Activated naive CD8-positive, alpha-beta T cell treated with anti-CD3 and anti-CD28 coated beads, Interleukin-2, amount 50 U/mL, for 24 hours (primary cell): ENCODE data around the gene MYEOV.

Source experiments
- ATAC-seq: fragments of 150-1000 bp; cut with Tn5 transposase; one replicate; pipeline ENCODE4 v1.10.0; 2021
- DNase-seq: peaks from one replicate; pipeline ENCODE4 v3.0.0; 2021
- H3K27ac Mint-ChIP-seq: one replicate; pipeline ENCODE4 v1.8.0; 2021; ENCODE audit warnings: mild to moderate bottlenecking, mixed read lengths
- H3K27me3 Mint-ChIP-seq: one replicate; pipeline ENCODE4 v1.8.0; 2021; ENCODE audit warnings: mixed read lengths
- H3K36me3 Mint-ChIP-seq: one replicate; pipeline ENCODE4 v1.8.0; 2021; ENCODE audit warnings: low read depth, mixed read lengths
- H3K4me1 Mint-ChIP-seq: one replicate; pipeline ENCODE4 v1.8.0; 2021; ENCODE audit warnings: mixed read lengths
- H3K4me3 Mint-ChIP-seq: one replicate; pipeline ENCODE4 v1.8.0; 2021; ENCODE audit warnings: mild to moderate bottlenecking, moderate library complexity, mixed read lengths
- H3K9me3 Mint-ChIP-seq: one replicate; pipeline ENCODE4 v1.8.0; 2021; ENCODE audit warnings: mixed read lengths

Gene MYEOV

DNA sequence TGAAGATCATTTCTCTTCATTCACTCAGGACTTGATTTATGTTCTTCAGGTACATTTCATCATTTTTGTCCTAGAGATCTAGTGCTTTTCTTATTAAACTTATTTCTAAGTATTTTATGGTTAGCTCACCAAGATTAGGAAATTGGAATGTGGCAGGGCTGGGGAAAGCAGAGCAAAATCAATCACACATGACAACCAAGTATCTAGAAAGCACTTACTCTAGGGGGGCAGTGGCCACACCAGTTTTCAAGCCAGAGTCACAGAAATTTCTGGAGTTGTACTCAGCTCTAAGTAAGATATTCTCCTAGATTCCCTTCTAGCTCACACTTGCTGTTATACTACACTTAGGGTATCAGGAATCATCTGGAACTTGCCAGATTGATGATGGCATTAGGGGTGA lies 33.3 kb upstream of the MYEOV start:
- DNase-seq: no peak
- no peak overlapping the region for H3K4me3 Mint-ChIP-seq
- H3K27ac Mint-ChIP-seq: no peak overlapping the region
- peaks cover 2% of the 10 kb centered on the region for H3K36me3 Mint-ChIP-seq
- H3K27me3 Mint-ChIP-seq: peaks cover 8% of the 10 kb centered on the region
- no peaks in the 10 kb centered on the region for H3K4me1 Mint-ChIP-seq
- no peak for ATAC-seq
- peaks cover 5% of the 10 kb centered on the region for H3K9me3 Mint-ChIP-seq

DNA sequence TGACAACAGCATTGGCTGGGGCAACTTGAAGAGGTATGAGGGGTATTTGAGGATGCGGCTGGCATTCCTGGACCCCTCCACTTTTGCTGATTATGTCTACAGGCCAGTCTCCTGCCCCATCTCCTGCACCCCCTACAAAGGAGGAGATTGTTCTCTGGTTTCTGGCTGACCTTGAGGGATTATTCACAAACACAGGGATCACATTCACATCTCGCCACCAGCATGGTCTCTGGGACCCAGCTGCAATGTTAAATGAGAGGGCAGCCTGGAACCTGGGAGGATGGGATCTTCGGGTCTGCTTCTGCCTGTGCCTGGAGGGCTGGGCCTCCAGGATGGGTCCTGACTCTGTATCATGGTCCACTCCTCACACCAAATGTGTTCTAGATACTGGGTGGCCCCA lies 32.8 kb upstream of the MYEOV start:
- Mint-ChIP-seq H3K36me3 (no peaks in the 10 kb centered on the region), H3K27ac (no peak overlapping the region), H3K27me3 (peaks cover 6% of the 10 kb centered on the region), H3K4me3 (no peak overlapping the region), H3K4me1 (no peaks in the 10 kb centered on the region), H3K9me3 (no peaks in the 10 kb centered on the region)
- no peak for ATAC-seq
- no peak for DNase-seq

DNA sequence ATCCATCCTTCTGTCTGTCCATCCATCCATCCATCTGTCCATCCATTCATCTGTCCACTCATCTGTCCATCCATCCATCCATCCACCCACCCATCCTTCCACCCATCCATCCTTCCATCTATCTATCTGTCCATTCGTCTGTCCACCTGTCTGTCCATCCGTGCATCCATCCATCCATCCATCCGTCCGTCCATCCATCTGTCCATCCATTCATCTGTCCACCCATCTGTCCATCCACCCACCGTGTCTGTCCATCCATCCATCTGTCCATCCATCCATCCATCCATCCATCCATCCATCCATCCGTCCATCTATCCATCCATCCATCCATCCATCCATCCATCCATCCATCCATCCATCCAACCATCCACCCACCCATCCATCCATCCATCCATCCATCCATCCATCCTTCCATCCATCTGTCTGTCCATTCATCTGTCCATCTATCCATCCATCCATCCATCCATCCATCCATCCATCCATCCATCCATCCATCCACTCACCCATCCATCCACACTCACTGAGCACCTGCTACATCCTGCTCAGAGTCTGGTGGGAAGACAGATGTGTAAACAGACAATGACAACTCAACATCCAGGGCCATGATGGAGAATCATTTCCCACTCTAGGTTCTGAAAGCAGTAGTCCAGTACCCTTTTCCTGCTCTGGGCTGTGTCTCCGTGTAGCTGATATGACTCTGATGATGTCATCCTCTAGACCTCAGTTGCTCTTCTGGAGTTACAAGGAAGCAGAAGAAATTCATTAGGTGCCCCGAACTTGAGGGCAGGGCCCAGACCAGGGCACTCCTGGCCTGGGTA lies 30.8 kb upstream of the MYEOV start:
- no peak overlapping the region for H3K4me3 Mint-ChIP-seq
- DNase-seq: no peak
- no peaks in the 10 kb centered on the region for H3K4me1 Mint-ChIP-seq
- no peak for ATAC-seq
- peak overlapping the region; percentile 2 for H3K27ac Mint-ChIP-seq
- no peaks in the 10 kb centered on the region for H3K9me3 Mint-ChIP-seq
- H3K27me3 Mint-ChIP-seq: peaks cover 2% of the 10 kb centered on the region
- H3K36me3 Mint-ChIP-seq: no peaks in the 10 kb centered on the region

DNA sequence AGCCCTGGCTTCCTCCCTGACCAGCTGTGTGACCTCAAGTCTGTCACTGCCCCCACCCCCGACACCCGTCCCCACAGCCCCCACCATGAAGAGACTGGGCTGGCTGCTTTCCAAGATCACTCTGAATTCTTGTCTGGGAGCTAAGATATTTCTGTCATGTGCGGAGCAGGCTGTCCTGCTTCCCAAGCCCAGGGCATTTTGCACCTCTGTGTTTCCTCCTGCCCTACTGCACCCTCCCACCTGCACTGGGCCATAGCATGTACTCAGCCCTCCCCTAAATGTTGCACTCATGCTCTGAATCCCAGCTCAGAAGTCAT lies 30.3 kb upstream of the MYEOV start:
- peaks cover 2% of the 10 kb centered on the region for H3K27me3 Mint-ChIP-seq
- no peaks in the 10 kb centered on the region for H3K9me3 Mint-ChIP-seq
- no peak overlapping the region for H3K27ac Mint-ChIP-seq
- H3K4me3 Mint-ChIP-seq: no peak overlapping the region
- H3K36me3 Mint-ChIP-seq: no peaks in the 10 kb centered on the region
- H3K4me1 Mint-ChIP-seq: no peaks in the 10 kb centered on the region
- ATAC-seq: no peak
- DNase-seq: no peak

DNA sequence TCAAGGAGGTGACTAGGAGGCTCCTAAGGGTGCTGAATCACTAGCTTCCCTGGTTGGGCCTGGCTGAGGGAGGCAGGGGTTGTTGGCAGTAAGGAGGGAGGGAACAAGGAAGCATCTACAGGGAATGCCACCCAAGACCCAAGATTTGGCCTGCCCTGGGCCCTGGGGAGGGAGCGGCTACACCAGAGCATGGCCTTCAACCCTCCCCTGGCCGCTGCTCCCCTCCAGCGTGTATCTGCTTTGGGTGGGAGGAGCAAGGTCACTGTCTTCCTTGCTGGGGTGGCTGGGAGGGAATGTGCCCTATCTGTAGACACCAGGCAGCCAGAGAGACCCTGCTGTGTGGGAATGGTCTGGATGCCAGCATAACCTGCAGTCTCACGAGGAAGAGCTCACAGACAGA lies 29.5 kb upstream of the MYEOV start:
- H3K4me3 Mint-ChIP-seq: no peak overlapping the region
- no peaks in the 10 kb centered on the region for H3K9me3 Mint-ChIP-seq

DNA sequence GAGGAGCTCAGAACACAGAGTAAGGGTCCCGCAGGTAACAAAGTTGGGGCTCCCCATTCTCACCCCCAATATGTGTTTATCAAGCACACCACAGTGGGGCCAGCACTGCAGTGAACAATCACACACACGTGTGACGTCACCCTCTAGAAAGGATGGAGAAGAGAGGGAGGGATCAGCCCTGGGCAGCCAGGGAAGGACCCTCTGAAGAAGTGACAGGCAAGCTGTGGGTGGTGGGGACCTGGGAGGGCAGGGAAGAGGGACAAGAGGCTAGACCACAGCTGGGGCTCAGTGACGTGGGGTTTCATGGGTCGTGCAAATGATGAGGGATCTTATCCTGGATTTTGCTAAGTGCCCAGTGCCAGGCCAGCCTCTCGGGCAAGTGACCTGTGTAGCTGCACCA lies 28.7 kb upstream of the MYEOV start:
- H3K9me3 Mint-ChIP-seq: no peaks in the 10 kb centered on the region
- no peak for ATAC-seq
- peaks cover 2% of the 10 kb centered on the region for H3K27me3 Mint-ChIP-seq

More for the DNA sequence above, 29.5 kb upstream of the MYEOV start:
- DNase-seq (no peak), ATAC-seq (no peak)
- Mint-ChIP-seq H3K27ac (no peak overlapping the region), H3K27me3 (peaks cover 2% of the 10 kb centered on the region), H3K36me3 (no peaks in the 10 kb centered on the region), H3K4me1 (no peaks in the 10 kb centered on the region)

DNA sequence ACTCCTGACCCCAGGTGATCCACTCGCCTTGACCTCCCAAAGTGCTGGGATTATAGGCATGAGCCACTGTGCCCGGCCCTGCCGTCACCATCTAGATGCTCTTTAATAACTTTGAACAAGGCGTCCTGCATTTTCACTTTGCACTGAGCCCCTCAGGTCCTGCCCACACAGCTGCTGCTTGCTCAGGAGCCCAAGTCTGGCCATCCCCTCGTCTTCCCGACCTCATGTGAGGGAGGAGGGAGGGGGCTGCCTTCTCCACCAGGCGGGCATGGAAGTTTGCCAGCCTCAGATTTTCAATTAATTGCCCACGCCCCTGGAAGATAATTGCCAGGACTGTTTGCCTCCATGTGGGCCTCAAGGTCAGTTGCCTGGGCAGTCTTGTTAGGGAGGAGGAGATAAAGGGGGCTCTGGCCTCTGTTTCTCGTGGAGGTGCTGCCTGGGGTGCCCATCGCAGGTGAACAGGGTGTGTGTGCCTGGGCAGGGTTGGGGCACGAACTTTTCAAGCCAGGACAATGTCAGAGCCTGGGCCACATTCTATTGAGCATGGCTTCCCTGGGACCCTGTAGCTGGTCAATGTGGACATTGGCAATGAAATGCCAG lies 27.9 kb upstream of the MYEOV start:
- H3K27me3 Mint-ChIP-seq: peaks cover 2% of the 10 kb centered on the region
- DNase-seq (no peak), ATAC-seq (no peak)
- H3K27ac Mint-ChIP-seq: no peak overlapping the region
- H3K4me3 Mint-ChIP-seq: no peak overlapping the region
- H3K4me1 Mint-ChIP-seq: no peaks in the 10 kb centered on the region
- H3K9me3 Mint-ChIP-seq: no peaks in the 10 kb centered on the region
- no peaks in the 10 kb centered on the region for H3K36me3 Mint-ChIP-seq

More for the DNA sequence above, 28.7 kb upstream of the MYEOV start:
- no peak overlapping the region for H3K27ac Mint-ChIP-seq
- H3K4me1 Mint-ChIP-seq: no peaks in the 10 kb centered on the region
- no peak overlapping the region for H3K4me3 Mint-ChIP-seq
- H3K36me3 Mint-ChIP-seq: no peaks in the 10 kb centered on the region
- DNase-seq: no peak

DNA sequence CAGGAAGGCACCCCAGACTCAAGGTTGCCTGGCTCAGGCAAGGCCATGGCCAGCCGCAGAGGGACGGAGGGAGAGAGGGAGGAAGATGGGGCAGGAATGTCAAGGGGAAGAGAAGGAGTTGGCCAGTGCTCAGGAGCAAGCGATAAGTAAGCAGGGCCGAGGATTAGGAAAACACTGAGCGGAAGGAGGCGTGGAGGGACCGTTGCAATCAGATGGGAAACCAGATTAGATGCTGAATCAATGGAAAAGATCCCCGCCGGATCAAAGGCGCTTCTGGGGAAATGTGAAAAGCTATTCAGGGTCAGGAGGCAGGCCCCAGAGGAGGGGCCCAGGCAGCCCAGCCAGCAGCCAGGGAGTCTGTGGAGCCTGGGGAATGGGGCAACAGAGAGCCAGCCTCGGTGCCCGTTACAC lies 26.6 kb upstream of the MYEOV start:
- ATAC-seq (no peak), DNase-seq (no peak)
- Mint-ChIP-seq H3K4me3 (no peak overlapping the region), H3K9me3 (no peaks in the 10 kb centered on the region), H3K36me3 (no peaks in the 10 kb centered on the region), H3K27me3 (peaks cover 2% of the 10 kb centered on the region), H3K27ac (no peak overlapping the region), H3K4me1 (no peaks in the 10 kb centered on the region)

DNA sequence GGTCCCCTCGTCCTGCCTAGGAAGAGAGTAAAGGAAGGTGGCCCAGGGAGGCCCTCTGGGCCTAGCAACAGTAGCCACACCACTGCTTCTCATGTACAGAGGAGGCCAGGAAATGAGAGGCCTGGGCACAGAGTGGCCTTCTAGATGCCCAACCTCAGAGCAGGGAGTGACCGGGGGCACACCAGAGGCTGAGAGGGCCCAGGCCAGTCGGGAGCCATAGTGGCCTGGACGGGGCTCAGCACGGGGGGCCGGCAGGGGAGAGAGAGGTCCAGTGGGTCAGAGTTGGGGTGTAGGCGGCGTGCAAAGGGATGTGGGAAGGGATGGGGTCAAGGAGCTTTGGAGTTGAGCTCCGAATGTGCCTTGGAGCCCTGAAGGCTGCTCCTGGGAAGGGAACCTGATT lies 25.0 kb upstream of the MYEOV start:
- Mint-ChIP-seq H3K4me1 (no peaks in the 10 kb centered on the region), H3K9me3 (no peaks in the 10 kb centered on the region), H3K4me3 (no peak overlapping the region), H3K27me3 (no peaks in the 10 kb centered on the region), H3K36me3 (no peaks in the 10 kb centered on the region), H3K27ac (no peak overlapping the region)
- DNase-seq (no peak), ATAC-seq (no peak)

DNA sequence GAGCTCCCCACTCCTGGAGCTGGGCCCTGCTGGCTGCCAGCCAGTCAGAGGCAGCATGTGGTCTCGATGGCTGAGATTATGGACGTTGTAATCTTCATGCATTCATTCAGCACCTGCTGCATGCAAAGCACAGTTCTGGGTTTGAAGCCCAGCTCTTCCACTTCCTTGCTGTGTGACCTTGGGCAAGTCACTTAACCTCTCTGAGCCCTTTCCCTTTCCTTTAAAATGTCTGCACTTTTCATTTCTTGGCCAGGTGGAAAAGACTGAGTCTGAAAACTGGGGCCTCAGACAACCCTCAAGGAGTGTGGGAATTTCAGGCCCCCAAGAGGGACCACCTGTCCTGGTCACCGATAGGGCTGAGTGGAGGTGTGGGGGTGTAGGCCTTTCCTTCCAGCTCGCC lies 24.6 kb upstream of the MYEOV start:
- H3K4me3 Mint-ChIP-seq: no peak overlapping the region
- H3K27ac Mint-ChIP-seq: no peak overlapping the region
- ATAC-seq (no peak), DNase-seq (no peak)
- H3K36me3 Mint-ChIP-seq: no peaks in the 10 kb centered on the region
- no peaks in the 10 kb centered on the region for H3K9me3 Mint-ChIP-seq
- no peaks in the 10 kb centered on the region for H3K4me1 Mint-ChIP-seq
- H3K27me3 Mint-ChIP-seq: no peaks in the 10 kb centered on the region

DNA sequence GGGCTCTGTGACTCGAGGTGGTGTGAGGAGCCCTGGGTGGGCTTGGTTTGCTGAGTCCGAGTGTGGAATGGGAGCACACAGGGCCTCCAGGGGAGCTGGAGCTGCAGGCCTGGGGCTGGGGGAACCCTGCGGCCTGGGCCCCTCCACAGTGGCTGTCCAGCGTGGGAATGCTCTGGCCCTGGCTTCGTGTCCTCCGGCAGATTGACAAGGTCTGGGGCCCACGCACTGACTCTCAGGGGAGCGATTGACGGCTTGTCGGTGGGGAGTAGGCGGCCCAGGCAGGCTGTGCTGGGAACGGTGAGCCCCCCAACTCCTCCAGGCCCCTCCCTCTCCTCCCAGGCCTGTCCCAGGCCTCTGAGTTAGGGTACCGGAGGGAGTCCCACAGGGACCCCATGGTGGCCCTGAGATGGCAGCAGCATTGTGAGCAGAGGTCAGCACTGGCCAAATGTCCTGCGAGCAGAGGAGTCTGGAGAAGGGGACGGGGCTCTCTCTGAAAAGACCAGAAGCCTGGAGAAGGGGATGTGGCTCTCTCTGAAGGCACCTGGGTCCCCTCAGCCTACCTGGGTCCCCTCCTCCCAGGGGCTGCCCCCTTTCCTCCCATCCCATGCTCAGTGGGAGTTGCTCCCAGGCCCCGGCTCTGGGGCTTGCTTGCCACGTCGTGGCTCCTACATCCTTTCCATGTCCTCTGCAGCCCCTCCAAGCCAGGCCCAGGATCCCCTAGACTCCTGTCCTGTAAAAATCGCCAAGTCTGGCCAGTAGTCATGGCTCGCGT lies 23.8 kb upstream of the MYEOV start:
- no peaks in the 10 kb centered on the region for H3K36me3 Mint-ChIP-seq
- no peak overlapping the region for H3K27ac Mint-ChIP-seq
- no peak overlapping the region for H3K4me3 Mint-ChIP-seq
- H3K9me3 Mint-ChIP-seq: no peaks in the 10 kb centered on the region
- peaks cover 2% of the 10 kb centered on the region for H3K27me3 Mint-ChIP-seq
- H3K4me1 Mint-ChIP-seq: no peaks in the 10 kb centered on the region
- ATAC-seq: no peak
- DNase-seq: no peak

DNA sequence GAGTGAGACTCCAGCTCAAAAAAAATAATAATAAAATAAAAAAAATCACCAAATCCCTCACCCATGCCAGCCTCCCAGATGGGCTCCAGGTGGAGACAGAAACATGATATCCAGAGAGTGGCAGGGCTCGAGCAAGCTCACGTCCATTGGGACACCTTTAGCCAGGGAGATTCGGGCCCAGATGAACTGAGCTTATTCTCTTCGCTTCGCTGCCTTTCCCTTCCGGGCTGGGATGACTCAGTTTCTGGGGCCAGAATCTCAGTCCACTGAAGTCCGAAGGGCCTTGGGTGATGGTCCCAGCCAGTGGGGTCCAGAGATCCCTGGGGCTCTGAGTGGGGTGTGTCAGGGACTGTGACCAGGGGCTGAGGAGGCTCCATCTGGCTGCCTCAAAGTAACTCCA lies 23.0 kb upstream of the MYEOV start:
- no peak for ATAC-seq
- no peak overlapping the region for H3K27ac Mint-ChIP-seq

DNA sequence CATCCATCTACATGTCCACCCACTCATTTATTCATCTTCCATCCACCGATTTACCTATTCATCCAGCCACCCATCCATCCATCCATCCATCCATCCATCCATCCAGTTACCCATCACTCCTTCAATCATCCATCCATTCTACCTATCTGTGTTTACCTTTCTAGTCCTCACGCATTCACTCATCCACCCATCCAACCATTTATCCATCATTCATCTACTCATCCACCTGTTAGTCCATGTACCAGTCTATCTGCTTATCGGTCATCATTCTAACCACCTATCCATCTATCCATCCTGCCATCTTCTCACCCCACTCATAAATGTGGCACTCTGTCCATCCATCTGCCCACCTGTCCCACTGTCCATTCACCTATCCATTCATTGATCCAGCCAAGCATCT lies 21.9 kb upstream of the MYEOV start:
- no peaks in the 10 kb centered on the region for H3K36me3 Mint-ChIP-seq
- H3K4me3 Mint-ChIP-seq: no peak overlapping the region
- peaks cover 4% of the 10 kb centered on the region for H3K27me3 Mint-ChIP-seq
- no peak for ATAC-seq
- H3K9me3 Mint-ChIP-seq: no peaks in the 10 kb centered on the region
- no peak overlapping the region for H3K27ac Mint-ChIP-seq
- no peaks in the 10 kb centered on the region for H3K4me1 Mint-ChIP-seq
- DNase-seq: no peak

More for the DNA sequence above, 23.0 kb upstream of the MYEOV start:
- H3K9me3 Mint-ChIP-seq: no peaks in the 10 kb centered on the region
- H3K36me3 Mint-ChIP-seq: no peaks in the 10 kb centered on the region
- no peak for DNase-seq
- H3K4me3 Mint-ChIP-seq: no peak overlapping the region
- no peaks in the 10 kb centered on the region for H3K4me1 Mint-ChIP-seq
- H3K27me3 Mint-ChIP-seq: peaks cover 4% of the 10 kb centered on the region

DNA sequence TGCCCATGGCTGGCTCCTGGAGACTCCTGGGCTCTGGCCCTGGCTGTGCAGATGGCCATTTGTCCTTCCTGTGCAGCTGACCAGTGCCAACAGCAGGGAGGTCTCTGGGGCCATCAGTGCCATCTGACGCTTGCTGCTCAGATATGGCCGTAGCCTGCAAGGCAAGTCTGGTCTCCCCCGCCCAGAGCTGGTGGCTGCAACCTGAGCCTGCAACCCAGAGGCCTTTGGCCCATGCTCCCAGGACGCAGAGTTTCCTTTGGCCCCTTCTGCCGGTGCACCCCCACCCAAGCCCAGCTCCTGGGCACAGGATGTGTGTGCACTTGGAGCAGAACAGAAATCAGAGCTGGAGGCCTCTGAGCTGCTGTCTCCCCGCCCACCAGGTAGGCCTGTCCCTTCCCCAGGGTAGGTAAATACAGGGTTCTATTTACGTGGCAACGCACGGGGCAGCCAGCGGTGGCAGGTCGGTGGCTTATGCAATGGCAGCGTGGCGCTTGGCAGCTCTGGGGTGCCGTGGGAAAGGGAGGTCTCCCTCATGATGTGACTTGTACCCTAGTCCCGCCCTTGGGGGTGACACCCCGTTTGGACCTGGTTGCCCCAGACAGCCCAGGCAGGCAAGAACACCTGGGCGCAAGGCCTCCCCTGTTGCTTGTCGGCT lies 21.0 kb upstream of the MYEOV start:
- no peak overlapping the region for H3K4me3 Mint-ChIP-seq
- no peak overlapping the region for H3K27ac Mint-ChIP-seq
- no peaks in the 10 kb centered on the region for H3K9me3 Mint-ChIP-seq
- no peaks in the 10 kb centered on the region for H3K4me1 Mint-ChIP-seq
- no peak for DNase-seq
- H3K27me3 Mint-ChIP-seq: peaks cover 4% of the 10 kb centered on the region
- H3K36me3 Mint-ChIP-seq: no peaks in the 10 kb centered on the region
- ATAC-seq: no peak

DNA sequence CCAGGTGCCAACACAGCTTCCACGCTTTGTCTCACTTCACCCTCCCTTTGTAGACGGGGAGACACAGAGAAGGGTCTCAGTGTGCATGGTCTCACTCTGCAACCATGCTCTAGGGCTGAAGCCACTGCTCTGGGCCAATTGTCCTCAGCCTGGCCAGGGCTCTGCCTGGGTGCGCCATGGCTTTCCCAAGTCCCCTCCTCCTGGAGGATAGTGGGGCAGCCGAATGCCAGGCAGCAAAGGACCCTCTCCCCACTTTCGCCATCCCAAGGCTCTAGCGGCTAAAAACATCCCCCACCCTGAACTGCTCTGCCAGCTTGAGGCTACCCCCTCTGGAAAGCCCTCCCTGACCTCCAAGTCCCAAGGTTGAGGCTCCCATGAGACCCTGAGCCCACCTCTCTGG lies 20.4 kb upstream of the MYEOV start:
- Mint-ChIP-seq H3K27ac (no peak overlapping the region), H3K4me3 (no peak overlapping the region), H3K36me3 (no peaks in the 10 kb centered on the region), H3K4me1 (no peaks in the 10 kb centered on the region), H3K9me3 (no peaks in the 10 kb centered on the region), H3K27me3 (peaks cover 4% of the 10 kb centered on the region)
- ATAC-seq (no peak), DNase-seq (no peak)
